Erythroblast (primary cell): ENCODE data around the gene BCL2.

Experiments
- GATA1 ChIP-seq: IDR thresholded peaks from 2 replicates; pipeline ENCODE4 v1.6.1; 2011; ENCODE audit warnings: low read depth, mild to moderate bottlenecking, control low read depth, low read length, moderate library complexity
- POLR2A ChIP-seq: IDR thresholded peaks from 2 replicates; pipeline ENCODE4 v1.6.1; 2011; ENCODE audit warnings: mild to moderate bottlenecking, low read length

- TF ChIP-seq POLR2A: no peak
- TF ChIP-seq GATA1: no peak
Measured at GRCh38 chr18:63247506-63247905, 72.1 kb downstream of the BCL2 start.
